Iris pigment epithelial cell (primary cell): ENCODE measurements around the gene FARP1.

ENCODE experiments used
- DNase-seq: peaks from one replicate; pipeline ENCODE4 v3.0.0-alpha.2; 2011; ENCODE audit warnings: low read depth

FARP1 gene

GRCh38 chr13:98173431-98174152, 30.7 kb downstream of the FARP1 start:
- peak; percentile 99 for DNase-seq

- DNase-seq = peak; percentile 23
Measured at GRCh38 chr13:98174307-98174706, 31.4 kb downstream of the FARP1 start.

- peak; percentile 63 for DNase-seq
Measured at GRCh38 chr13:98175043-98175442, 32.1 kb downstream of the FARP1 start.

DNA sequence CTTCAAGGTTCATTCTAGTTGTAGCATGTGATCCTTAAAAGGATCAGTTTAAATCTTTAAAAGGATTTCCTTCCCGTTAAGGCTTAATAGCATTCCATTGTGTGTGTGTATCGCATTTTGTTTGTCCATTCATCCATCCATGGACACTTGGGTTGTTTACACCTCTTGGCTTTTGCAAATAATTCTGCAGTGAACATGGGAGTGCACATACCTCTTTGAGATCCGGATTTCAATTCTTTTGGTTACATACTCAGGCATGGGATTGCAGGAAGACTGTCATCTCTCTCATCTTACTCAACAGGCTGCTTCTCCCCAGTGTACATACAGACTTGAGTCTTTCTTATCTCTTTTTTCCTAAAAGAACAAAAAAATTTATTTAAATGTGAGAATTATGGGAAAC, 32.9 kb downstream of the FARP1 start:
- peak; percentile 62 for DNase-seq

DNA sequence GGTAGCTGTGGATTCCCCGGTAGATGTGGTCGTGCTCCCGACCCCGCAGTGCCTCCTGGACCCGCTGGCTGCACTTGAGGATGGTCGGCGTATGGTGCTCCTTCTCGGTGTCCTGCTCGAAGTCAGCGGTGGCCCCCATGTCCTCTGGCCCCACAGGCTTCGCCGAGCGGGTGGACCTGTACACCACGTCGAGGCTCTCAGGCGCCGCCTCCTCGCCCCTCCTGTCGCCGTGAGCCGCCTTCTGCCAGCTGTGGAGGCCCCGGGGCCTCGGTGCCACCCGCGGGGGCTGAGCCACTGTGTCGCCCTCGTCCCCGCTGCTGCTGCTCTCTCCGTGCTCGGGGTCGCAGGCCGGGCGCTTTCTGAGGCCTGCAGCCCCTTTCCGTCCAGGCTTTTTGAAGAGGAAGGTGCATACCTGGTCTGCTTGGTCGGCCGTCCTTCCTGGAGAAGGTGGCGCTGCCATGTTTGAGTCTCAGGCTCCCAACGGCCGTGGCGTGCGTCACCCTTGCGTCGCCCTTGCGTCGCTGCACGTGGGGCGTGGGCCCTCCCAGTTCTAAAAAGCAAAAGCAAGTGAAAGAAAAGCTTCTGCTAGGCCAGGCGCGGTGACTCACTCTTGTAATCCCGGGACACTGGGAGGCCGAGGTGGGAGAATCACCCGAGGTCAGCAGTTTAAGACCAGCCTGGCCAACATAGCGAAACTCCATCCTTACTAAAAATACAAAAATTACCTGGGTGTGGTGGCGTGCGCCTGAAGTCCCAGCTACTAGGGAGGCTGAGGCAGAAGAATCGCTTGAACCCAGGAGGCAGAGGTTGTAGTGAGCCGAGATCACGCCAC, 34.1 kb downstream of the FARP1 start, which contains the start of gene RNF113B:
RNF113B (minus strand) TSS at position 493 of the 832 bp plus-strand sequence; CDS start at position 460, 33 bp downstream.
- peak; percentile 32 for DNase-seq

DNA sequence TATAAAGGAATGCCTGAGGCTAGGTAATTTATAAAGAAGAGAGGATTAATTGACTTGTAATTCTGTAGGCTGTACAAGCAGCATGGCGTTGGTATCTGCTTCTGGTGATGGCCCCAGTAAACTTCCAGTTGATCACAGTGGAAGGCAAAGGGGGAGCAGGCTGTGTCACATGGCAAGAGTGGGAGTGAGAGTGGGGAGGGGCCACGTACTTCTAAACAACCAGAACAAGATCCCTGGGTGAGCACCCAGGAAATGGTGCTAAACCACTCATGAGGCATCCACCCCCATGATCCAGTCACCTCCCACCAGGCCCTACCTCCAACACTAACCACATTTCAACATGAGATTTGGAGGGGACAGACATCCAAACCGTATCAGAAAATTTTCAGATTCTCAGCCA, 37.2 kb downstream of the FARP1 start:
- DNase-seq = peak; percentile 67

DNA sequence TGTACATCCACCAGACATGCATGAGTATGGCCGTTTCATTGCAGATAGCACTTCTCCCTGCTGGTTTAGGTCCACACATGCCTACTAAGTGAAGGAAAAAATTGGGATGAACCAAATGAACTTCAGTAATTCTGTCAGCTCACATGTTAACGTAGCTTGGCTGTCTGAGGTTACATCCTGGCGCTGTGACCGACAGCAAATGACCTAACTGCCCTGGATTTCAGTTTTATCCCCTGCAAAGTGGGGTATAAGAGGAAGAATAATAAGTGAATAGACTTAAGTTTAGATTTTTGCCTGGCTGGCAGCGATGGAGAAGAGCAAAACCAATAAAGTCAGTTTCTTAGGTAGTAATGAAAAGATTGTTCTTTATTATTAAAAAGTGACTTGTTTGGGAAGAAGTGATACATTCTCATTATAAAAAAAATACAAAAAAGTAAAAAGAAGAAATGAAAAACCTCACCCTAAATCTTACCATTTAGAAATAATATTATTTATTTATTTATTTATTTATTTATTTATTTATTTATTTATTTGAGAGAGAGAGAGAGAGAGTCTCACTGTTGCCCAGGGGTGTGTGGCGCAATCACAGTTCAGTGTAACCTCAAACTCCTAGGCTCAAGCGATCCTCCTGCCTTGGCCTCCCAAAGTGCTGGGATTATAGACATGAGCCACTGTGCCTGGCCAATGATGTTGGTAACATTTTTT, 38.4 kb downstream of the FARP1 start:
- DNase-seq = peak; percentile 67

DNA sequence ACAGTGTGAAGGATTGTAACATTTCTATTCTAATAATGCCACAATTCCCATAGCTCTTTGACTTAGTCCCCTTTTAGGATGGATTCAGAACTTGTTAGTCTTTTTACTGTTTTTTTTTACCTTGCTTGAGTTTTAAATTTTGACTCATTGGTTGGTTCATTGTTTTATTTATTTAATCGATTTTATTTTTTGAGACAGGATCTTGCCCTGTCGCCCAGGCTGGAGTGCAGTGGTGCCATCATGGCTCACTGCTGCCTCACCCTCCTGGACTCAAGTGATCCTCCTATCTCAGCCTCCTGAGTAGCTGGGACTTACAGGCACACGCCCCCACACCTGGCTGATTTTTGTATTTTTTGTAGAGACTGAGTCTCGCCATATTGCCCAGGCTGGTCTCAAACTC, 39.3 kb downstream of the FARP1 start:
- no peak for DNase-seq

- DNase-seq = no peak
Measured at GRCh38 chr13:98182589-98182988, 39.7 kb downstream of the FARP1 start.

DNA sequence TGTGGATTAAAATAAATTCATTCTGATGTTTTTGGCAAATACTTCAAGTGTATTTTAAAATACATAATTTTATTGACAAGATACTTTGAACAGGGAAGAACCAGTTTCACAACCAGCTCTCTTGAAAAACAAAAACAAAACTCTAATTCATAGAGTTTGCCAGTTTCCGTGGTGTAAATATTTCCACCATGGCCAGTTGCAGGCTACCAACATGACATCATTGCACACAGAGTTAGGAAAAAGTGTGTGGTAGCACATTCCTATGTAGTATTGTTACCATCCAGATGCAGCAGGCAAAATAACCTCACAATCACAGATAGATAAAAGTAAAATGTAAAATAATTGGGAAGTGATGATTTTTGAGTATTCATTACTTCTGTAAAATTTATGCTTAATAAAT, 41.9 kb downstream of the FARP1 start:
- peak; percentile 84 for DNase-seq

DNA sequence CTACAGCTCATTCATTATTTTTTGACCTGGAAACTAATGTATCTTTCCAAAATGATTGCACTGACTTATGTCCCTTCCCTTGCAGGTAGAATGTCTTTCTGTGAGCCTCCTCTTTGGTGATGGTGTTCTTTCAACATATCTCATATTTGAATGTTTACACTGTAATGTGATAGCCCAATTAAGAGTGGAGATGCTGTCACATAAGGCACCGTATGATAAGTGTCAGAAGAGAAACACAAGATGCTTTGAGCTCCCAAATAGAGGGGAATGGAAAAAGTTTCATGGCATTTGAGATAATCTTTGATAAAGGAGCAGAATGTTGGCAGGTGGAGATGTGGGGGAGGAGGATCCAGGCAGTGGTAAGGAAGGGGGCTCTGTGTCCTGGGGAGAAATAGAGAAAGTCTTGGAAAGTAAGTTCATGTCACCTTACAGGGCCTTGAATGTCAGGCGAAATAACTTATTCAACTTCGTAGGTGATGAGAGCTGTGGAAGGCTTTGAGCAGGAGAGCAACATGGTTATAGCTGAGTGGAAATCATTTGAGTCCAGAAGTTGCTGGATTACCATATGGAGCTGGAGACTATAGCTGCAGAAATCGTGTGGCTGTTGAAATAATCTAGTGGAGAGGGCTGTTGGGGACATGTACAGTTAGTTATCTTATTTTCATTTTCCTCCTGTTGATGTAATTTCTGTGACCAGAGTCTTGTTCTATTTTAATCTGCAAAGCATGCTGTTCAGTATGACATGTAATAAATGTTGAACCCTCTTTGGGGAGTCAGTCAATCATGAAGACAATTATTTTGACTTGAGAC, 44.5 kb downstream of the FARP1 start:
- DNase-seq = no peak

- no peak for DNase-seq
Measured at GRCh38 chr13:98187965-98188261, 45.0 kb downstream of the FARP1 start.

DNA sequence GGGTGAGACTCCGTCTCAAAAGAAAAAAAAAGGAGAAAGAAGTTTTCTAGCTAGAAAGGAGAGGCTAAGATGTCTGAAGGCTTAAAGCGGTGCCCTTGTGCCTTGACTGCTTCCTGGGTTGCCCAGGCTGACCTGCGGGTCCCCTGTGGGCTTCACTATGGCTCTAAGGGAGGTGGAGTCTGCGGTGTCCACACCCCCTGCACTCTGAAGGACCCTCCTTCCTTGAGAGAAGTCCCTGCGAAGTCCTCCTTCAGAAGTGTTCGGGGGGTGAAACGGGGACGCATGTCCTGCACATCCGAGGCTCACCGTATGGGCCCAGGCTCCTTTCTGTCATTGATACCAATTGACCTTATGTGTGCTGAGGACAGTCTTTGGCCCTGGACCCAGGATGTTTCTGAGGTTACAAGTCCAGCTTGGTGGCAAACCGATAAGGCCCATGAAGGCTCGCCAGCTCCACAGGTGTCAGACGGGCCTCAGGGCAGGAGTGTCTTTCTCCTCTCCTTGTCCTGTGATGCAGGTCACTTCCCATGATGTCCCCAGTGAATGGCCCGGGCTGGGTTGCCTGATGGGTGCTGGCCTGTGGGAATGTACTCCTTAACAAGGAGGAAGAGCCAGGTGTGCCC, 45.8 kb downstream of the FARP1 start:
- no peak for DNase-seq

DNA sequence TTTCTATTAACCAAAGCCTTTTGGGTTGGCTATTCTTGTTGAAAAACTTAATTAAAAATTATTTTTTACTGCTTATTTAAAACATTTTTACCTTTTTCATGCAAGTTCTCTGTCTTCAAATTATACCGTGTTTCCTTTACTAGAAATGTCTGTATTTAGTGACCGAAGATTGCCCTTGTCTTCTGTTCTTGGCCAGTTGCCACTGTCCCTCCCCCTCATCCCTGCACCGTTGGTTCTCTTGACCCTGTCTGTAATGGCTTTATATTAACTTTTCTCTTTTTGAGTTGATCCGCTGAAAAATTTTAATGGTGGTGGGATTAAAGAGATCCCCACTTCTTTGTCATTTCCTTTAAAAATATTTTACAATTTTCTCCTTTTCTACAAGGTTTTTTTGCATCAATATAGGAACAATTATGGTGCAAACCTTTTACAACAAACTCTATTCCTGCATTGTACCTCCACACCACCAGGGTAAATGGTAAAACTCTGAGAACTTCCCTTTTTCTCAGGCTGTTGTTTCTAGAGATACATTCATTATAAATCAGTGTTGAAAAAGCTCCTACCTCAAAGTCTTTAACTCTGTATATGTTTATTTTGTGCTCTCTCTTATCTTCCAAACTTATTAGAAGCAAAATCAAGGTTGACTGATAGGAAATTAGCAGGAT, 47.1 kb downstream of the FARP1 start:
- DNase-seq = no peak

- no peak for DNase-seq
Measured at GRCh38 chr13:98190889-98191444, 48.1 kb downstream of the FARP1 start.

GRCh38 chr13:98192008-98192407, 49.1 kb downstream of the FARP1 start:
- no peak for DNase-seq

DNA sequence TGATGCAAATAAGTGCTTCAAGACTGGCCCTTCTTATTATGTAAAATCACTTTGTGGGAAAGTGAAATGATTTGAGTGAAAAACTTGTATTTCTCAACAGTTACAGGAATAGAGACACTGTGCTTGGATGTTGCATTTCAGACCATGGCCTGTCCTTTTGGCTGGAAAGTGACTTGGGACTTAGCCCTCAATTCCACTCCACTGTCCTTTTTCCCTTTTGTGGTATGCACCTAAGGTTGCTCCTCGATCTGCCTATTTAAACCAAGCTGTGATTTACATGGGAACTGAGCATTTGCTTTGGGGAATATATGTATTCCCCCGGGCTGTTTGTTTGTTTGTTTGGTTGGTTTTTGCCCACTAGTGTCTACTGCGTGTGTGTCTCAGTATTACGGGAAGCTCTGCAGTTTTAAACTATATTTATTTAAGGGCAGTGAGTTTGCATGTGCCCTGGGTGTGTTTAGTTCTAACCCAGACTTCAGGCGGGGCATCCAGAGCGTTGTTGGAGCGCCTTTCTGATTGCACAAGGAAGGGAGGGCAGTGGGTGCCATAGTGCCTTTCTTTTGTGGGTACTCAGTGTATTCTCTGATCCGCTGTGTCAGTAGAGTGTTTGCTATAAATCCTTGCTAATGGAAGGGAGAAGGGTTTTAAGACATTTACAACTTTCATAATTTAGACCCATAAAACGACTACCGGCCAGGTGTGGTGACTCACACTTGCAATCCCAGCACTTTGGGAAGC, 52.3 kb downstream of the FARP1 start:
- no peak for DNase-seq

DNA sequence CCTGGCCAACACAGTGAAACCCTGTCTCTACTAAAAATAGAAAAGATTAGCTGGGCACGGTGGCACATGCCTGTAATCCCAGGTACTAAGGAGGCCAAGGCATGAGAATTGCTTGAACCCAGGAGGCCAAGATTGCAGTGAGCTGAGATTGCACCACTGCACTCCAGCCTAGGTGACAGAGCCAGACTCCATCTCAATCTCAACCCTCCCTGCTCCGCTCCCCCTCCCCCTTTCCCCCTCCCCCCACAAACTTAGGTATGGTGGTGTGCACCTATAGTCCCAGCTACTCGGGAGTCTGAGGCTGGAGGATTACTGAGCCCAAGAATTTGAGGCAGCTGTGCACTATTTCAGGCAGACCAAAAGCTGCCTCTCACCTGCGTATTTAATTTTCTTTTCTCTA, 55.8 kb downstream of the FARP1 start:
- no peak for DNase-seq

DNA sequence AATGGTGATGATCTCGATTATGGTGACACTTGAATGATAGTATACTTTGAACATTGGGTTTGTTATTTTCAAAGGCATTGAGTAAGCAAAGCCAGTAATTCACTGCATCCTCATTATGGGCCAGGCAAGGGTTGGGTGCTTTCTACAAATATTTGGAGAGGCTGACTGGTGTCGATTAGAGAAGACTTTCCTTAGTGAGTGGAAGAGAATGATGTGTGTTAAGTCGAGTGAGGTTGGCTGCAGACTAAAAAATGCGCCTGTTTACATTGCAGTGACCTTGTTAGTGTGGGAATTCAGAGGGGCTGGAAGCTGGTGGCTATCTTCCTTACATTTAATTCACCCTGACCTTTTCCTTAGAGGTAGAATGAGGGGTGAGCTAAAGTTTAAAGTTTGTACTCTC, 56.6 kb downstream of the FARP1 start:
- peak; percentile 46 for DNase-seq
